Stimulated activated CD4-positive, alpha-beta T cell treated with anti-CD3 and anti-CD28 coated beads, Interleukin-1b, Interleukin-23, amount 100 ng/mL, for 4 hours (primary cell): ENCODE data around the gene RAI1.
A peak's percentile ranks its signal among the peaks of the same experiment; 100 is the strongest.

Experiments
- DNase-seq, 2 donors: peaks; one replicate each; pipeline ENCODE4 v3.0.0-alpha.2; 2020; ENCODE audit warnings: low read depth in 2 of 2

RAI1 gene

DNA sequence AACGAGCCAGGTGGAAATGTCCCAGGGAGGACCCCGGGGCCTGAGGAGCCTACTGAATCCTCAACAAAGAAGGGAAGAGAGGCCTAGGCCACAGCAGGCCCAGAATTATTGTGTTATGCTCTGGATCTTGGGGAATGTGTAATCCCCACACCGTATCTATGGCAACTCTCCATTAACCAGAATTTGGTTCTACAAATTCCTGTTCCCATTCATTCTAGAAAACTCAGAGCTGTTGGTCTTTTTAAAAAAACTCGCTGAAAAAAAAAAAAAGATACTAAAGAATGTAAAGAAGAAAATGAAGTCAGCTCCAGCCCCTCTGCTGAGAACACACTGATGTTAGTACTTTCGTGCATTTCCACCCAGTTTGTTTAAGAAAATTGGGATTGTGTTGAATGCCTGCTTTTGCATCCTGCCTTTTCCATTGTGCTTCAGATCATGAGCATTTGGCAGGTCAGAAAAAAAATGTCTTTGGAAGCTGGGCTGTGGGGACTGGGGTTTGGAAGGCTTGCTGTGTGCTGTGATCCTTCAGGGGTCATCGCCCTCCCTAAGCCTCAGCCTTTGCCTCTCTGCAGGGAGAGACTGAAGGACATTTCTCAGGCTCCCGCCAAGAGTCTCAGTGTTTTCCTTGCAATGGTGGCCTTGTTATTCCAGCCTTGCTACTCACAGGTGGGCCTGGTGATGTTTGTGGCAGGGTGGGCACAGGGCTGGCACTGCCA lies 86.1 kb downstream of the RAI1 start:
- DNase-seq = no peak

DNA sequence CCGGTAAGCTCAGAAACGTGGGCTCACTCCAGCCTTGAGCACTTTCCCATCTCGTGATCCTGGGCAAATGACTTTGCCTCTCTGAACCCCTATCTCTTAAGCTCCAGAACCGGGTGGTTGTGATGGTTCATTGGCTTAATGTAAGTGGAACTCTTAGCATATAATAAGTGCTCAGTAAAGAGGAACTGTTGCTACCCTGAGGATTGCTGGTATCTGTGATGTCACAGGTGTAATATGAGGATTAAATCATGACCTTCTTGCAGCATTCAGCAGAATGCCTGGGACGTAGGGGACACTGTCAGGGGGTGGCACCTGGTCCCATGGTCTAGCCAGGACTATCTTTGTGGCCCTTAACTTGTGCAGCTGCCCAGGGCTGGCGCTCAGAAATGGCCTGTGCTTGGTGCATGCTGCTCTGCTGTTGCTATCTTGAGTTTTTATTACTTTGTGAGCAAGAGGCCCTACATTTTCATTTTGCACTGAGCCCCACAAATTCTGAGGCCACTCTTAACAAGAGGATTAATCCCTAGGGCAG lies 86.7 kb downstream of the RAI1 start:
- DNase-seq = no peak

DNA sequence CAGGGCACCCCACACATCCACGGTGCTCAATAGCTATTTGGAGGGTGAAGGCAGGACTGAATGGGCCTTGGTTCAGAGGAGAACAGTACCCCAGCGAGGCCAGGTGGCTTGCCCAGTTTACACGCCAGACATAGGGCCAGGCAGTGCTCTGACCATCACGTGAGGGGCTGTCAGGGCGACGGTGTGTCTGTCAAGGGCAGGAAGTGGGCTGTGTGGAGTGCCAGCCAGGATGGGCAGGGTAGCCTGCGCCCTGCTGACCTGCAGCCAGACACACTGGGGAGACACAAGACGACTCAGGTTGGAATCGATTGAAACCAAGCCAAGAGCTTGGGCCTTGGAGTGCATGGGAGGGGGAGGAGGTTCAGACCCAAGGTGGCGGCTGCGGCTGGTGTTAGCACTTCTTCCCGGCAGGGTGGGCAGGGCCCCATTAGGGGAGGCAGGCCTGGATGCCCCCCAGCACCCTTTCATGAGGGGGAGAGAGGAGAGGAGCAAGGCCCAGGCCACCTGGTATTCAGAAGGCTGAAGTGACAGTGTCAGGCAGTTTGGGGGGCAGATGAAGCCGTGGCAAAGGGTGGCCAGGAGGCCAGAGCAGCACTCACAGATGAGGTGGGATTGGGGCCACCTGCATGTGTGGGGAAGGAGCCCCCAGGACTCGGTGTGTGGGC lies 87.3 kb downstream of the RAI1 start:
- DNase-seq = no peak

DNA sequence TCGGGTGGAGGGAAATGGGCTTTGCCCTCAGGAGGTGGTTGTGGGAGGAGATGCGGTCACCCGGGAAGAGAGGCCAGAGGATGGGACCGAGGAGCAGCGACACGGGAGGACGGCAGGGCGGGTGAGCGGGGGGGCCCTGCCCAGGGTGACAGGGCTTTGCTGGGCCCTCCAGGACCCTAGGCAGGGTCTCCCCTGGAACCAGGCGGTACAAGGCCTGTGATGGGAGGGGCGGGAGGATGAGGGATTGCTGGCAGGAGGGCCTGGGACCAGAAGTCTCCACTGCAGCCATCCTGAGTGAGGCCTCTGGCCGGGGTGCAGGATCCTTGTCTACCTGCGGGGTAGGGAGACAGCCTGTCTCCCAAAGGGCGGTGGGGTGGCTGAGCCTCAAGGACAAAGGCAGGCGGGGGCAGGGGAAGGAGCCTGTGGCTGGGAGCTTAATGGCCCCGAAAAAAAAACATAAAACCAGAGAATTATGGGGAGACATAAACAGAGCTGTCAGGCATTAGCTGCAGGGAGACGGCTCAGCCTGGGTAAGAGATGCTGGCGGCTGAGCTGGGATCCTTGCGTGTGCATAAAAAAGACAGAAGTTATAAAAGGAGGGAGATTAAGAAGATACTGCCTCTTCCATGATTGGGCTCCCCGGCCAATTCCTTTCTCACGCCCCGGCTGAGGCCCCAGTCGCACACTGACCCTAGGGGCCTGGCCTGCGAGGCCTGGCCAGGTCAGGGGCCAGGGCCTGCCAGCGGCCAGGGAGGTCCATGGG lies 88.8 kb downstream of the RAI1 start:
- DNase-seq = no peak

DNA sequence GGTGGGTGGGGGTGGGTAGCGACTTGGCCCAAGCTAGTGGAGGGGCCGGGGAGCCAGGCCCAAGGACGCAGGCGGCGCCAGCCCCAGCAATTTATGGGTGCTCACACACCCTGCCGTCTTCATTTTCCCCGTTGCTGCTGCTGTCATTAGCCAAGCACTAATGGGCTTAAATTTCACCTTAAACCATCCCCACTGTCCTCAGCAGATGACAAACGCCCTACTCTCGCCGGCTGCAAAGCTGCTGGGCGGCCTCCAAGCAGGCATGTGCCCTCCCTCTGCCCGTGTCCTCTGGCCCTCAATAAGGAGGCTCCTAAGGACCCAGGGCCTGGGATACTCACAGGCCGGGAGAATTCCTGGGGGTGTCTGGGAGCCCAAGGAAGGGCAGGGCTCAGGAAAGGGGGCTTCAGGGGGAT lies 89.4 kb downstream of the RAI1 start:
- DNase-seq = no peak

DNA sequence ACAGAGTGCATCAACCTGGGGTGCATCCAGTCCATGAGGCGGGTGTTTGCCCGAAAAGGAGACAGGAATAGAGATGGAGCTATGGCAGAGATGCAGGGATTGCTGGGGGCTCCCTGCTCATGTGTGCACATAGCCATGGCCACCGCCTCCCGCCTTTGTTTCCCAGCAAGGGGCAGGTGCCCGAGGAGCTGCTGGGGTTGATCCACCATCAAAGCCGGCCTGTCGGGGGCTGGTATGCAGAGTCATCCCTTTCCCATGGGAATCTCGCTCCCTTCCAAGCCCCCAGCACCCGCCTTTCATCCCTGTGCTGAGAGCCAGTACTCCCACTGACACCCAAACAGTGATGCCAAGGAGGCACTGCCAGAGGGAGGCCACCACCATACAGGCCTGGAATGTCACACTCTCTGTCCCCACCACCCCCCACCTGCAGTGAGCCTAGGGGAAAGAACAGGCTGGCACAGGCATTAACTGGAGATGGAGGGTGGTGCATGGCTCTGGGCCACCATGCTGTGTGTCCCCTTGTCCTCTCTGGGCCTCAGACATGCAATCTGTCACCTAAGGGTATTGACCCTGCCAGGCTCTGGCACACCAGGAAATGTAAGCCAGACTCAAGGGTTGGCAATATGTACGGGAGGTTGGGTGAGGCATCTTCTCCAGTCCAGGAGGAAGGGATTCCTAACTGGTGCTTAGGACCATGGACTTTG lies 90.4 kb downstream of the RAI1 start:
- no peak for DNase-seq

DNA sequence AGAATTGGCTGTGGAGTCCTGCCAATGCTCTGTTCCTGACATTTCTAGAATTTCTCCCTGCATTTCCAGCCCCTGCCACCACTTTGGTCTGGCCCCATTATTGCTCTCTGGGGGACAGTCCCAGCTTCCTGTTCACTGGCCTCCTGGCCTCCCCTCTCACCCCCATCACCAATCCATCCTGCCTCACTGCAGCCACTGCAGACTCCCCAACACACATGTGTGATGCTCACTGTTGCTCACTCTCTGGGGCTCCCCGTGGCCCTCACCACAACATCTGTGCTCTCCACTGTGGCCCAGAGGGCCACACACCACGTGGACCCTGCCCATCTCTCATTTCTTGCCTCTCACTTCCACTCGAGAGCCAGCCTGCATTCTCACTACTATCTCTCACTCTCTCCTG lies 91.0 kb downstream of the RAI1 start:
- no peak for DNase-seq

DNA sequence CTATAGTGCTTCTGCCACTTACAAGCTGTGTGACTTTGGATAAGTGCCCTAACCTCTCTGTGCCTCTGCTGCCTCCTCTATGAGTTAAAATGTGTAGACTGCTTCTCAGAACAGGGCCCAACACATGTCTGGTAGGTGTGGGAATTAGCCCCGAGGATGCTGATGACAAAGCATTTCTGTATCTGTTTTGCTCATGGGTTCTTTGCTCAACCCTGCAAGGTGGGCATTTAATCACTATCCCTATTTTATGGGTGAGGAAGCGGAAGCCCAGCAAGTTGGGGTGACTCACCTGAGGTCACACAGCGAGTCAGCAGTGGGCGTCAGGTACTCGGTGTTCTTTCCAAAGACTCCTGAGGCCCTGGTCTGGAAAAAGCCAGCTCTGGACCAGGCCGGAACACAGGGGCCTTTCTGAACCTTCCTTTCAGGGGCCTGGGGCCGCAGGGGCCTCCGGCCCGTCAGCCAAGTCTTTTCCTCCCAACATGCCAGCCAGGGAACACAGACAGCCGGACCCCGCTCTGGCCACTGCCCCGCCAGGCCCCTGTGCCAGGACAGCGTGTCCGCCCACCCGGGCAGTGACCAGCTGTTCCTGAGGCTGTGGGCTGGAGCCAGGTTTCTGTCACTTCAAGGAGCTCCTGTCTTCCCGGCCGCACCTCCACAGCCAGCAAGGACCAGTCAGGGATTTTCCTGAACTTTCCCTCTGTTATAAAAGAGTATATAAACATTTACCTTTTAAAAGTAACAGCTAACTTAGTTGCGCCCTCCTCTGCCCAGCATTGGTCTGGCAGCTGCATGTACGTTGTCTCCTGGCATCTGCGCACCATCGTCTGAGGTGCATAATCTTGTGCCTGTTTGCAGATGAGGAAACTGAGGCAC lies 93.0 kb downstream of the RAI1 start:
- no peak for DNase-seq

DNA sequence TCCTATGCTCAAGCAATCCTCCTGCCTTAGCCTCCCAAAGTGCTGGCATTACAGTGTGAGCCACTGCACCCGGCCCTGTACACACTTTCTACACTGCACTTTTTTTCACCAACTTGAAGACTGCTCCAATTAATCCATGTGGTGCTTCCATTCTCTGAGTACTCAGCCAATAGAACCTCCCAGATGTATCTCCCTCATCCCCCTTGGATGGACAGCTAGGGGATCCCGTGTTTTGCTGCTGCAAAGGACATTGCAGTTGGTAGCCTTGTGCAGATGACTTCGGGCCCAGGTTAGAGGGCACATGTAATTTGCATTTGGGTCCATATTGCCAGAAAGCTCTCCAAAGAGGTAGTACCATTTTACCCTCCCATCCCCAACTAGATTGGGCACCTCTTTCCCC lies 95.6 kb downstream of the RAI1 start:
- DNase-seq = no peak

DNA sequence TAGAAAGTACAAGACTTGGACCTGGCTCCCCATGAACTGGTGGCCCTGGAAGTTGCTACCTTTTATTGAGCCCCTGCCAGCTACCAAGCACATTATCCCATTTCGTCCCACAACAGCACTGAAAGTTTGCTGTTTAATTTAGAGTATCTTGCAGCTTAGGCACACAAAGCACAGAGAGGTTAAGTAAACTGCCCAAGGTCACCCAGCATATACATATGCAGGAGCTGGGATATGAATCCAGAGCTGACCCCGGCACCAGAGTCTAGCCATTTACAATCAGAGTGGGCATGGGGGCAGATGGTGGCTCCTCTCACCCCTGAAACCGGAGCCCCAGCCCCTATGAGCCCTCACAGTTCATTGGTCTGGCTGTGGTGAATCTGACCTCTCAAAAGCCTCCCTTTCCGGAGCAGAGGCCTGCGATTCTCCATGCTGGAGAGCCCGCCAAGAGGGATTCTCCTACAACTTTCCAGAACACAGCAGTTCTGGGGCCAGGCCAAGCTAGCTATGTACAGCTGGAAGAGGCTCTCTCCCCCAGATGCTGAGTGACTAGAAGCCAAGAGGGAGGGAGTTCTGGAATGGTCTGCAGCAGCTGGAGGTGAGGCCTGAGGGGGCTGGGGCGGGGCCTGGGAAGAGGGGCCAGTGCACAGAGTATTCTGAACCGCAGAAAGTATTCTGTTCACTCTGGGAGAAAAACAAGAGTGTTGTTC lies 97.2 kb downstream of the RAI1 start:
- no peak for DNase-seq

DNA sequence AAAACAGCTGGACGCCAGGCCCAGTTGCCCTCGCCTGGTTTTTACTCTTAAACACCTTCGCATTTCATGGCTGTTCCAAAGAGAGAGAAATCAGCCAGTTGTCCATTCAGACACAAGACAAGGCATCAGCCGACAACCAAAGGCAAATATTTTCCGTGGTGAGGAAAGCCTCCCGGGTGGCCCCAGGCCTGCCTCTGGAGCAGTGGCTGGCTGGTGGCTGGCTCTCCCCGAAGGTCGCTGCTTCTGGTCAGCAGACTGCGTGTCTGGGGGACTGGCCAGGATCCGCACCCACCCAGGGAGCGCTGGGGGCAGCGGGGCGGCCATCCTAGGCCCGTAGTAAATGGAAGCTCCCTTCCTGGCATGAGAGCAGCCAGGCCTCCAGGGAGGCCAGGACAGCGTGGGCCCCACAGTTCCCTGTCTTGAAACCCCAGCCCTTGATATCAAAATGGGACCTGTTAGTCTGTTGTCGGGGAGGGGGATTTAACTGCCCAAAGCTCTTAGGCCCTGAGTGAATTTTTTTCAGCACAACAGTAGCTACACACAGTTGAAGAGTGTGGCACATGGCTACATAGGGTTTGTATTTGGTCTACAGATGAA lies 97.9 kb downstream of the RAI1 start:
- no peak for DNase-seq

DNA sequence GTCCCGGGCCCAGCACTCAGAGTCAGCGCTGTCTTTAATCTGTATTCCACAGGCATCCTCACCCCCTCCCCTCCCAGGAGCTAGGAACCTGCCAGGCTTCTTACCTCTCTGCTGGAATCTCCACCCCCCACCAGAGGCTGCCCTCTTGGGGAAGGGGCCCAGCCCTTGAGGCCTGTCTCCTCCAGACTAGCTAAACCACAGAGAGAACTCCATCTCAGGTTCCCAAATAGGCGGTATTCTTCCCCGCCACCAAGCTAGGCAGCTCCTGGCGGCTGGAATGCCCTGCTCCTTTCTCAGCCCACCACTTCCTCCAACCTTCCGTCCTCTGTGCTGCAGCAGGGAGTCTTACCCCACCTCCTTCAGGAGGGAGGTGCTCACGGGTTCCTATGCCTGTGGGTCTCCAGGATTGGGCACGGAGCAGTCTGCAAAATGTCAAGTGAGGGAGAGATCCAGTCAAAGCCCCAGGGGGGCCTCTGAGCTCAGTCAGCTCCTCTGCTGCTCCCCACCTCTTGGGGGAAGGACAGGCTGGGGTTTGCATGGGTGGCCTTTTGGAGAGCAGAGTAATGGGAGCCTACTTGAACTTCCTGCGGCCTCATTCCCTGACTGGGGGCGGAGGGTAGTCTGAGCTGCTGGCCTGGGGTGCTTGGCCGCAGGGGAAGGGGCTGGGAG lies 99.8 kb downstream of the RAI1 start:
- no peak for DNase-seq

DNA sequence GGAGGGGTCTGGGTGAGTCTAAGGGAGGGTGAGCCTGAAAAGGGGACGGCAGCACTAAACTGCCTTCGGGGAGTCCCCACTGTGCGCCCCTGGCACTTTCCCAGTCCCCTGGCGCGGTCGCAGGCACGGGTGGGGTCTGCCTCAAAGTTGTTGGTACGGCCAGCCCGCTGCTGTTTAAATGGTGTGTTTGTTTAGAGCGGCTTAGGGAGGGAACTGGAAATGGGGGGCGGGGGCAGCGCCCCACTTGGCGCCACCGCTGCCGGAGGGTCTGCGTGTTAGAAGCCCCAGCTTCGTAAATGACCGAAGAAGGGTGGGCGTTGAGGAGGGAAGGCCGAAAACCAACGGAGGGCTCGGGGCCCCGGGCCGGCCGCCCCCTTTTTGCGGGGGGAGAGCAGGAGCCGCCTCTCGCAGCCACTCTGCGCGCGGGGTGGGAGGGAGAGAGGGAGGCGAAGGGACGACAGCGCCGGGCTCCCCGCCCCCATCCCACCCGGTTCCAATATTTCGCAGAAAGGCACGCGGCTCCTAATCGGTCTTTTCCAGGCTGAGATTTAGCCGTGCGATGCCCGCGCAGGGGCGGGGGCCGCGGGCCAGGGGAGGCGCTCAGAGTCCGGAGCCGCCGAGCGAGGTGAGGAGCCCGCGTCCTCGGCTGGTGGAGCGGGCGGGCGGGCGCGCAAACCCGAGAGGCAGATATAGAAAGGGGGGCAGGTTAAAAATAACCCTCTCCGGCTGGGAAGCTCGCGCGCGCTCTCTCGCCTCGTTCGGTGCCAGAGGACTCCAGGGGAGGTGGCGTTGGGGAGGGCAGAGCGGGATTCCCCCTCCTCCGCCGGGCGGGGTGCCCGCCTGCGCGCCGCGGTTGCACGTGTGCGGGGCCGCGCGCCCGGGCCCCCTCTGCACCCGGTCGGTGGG lies 100.6 kb downstream of the RAI1 start:
- peak; percentile 28 to 29 for DNase-seq

DNA sequence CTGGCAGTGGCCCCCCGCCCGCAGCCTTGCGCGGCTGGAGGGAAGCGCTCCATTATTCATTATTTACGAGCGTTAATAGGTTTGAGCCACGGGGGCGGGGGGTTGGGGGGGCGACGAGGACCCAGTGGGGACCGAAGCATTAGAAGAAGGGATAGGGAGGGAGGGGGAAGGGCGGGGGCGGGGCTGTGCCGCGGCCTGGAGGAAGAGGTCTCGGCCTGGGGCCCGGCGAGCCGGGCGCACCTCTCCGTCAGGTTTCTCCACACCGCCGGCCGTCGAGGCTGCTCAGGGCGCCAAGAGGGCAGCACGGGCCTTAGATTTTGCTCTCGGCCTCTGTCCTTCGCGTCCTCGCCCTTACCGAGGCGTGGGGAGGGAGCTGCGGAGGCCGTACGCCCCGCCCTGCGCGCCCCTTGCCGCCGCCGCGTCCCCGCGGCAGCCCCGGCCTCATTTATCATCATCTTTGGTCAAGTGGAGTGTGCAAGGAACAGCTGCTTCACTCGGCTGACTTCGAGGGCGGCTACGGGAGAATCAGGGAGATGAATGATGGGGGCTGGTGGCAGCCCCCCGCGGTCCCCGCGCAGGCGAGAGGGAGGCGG lies 101.4 kb downstream of the RAI1 start:
- DNase-seq = no peak

DNA sequence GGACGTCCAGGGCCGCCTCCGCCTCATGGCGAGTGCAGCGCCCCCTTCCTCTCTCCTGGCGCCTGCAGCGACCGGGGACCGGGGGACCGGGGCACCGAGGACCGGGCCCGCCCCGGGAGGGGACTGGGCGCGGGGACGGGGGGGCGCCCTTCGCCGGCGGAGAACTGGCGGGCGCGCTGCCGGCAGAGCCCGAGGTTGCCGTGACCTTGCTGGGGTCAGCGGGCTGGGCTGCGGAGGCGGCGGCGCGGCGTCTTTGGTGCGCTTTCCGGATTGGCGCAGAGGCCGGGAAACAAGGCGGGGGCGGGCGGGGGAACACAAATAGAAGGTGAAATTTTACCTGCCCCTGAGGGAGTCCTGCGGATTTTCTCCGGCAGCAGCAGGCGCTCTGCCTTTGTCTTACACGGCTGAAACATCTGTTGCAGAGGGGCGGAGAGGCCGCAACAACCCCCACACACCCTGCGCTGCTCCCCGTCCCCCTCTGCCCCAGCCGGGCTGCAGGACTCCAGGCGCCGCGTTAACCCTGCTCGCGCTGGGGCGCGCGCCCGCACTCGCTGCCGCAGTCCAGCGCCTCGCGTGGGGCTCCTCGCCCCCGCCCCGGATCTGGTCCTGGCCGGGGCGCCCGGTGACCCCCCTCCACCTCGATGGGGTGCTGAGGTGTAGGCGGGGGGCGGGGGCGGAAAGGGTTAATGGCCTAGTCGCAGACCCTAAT lies 102.0 kb downstream of the RAI1 start:
- DNase-seq = peak; percentile 42 to 43

DNA sequence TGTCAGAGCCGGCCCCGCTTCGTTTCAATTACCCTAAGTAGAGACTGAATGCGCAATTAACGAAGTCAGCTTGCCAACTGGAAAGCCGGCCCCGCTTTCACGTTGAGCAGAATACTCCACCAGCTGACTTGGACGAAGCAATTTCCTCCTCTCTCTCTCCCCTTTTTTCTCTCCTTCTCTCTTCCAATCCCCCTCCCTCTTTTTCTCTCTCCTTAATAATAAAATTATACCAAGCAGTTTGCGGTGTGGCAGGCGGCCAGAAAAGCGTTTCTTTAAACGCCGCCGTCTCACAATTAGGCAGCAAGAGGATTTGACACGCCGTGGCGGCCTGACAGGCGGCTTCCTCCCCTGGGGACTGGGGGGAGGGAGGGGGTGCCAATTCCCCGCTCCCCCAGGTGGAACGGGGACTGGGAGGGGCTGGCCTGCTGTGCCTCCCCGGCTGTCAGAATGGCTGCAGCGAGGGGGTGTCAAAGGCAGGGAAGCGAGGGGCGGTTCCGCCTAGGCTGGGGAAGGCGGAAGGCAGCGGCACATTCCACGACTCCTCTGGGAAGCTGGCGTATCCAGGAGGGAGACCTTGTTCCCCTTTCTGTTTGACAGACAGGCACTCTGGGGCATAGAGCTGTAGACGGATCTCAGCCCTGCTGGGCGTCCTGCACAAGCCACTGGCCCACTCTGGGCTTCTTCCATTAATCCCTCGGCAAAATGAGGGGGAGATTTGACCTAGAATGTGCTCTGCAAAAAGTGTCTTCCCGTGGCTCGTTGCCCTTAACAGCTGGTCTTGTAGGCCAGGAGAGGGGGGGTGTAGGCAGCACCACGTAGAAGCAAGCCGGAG lies 102.8 kb downstream of the RAI1 start:
- no peak for DNase-seq
